KOPT-K1 (cell line): ENCODE measurements around the gene FAP.

Experiments
- H3K27ac ChIP-seq: fragments of 200-600 bp; sonication (generic); 2 replicates; pipeline ENCODE4 v1.5.1; 2016; ENCODE audit warnings: antibody characterized with exemption, mild to moderate bottlenecking, low read depth, low read length; ENCODE audit not compliant: poor library complexity, severe bottlenecking
- H3K36me3 ChIP-seq: fragments of 200-600 bp; sonication (generic); 2 replicates; pipeline ENCODE4 v1.5.1; 2017; ENCODE audit warnings: antibody characterized with exemption, mild to moderate bottlenecking, low read length, moderate library complexity; ENCODE audit not compliant: insufficient read depth
- H3K9me3 ChIP-seq: fragments of 200-600 bp; sonication (generic); 2 replicates; pipeline ENCODE4 v1.5.1; 2017; ENCODE audit warnings: antibody characterized with exemption, low read length, mild to moderate bottlenecking; ENCODE audit not compliant: insufficient read depth, poor library complexity, severe bottlenecking

The FAP gene

GRCh38 chr2:162221064-162221463, 22.2 kb downstream of the FAP start:
- H3K27ac ChIP-seq: no peak overlapping the region
- no peaks in the 10 kb centered on the region for H3K9me3 ChIP-seq

GRCh38 chr2:162220368-162220767, 22.9 kb downstream of the FAP start:
- Histone ChIP-seq H3K9me3 (no peaks in the 10 kb centered on the region), H3K36me3 (no peaks in the 10 kb centered on the region), H3K27ac (no peak overlapping the region)

More at GRCh38 chr2:162221064-162221463, 22.2 kb downstream of the FAP start:
- no peaks in the 10 kb centered on the region for H3K36me3 ChIP-seq

GRCh38 chr2:162219426-162219825, 23.8 kb downstream of the FAP start:
- Histone ChIP-seq H3K36me3 (no peaks in the 10 kb centered on the region), H3K27ac (no peak overlapping the region), H3K9me3 (no peaks in the 10 kb centered on the region)

GRCh38 chr2:162217598-162217997, 25.6 kb downstream of the FAP start:
- no peak overlapping the region for H3K27ac ChIP-seq
- H3K9me3 ChIP-seq: no peaks in the 10 kb centered on the region
- H3K36me3 ChIP-seq: no peaks in the 10 kb centered on the region

- Histone ChIP-seq H3K9me3 (no peaks in the 10 kb centered on the region), H3K27ac (no peak overlapping the region), H3K36me3 (no peaks in the 10 kb centered on the region)
Measured at GRCh38 chr2:162215162-162215561, 28.1 kb downstream of the FAP start.

GRCh38 chr2:162212366-162212765, 30.9 kb downstream of the FAP start:
- Histone ChIP-seq H3K36me3 (no peaks in the 10 kb centered on the region), H3K27ac (no peak overlapping the region), H3K9me3 (no peaks in the 10 kb centered on the region)

- H3K27ac ChIP-seq: no peak overlapping the region
- no peaks in the 10 kb centered on the region for H3K9me3 ChIP-seq
- H3K36me3 ChIP-seq: no peaks in the 10 kb centered on the region
Measured at GRCh38 chr2:162211732-162212131, 31.5 kb downstream of the FAP start.

- Histone ChIP-seq H3K9me3 (no peaks in the 10 kb centered on the region), H3K27ac (no peak overlapping the region), H3K36me3 (no peaks in the 10 kb centered on the region)
Measured at GRCh38 chr2:162210385-162210784, 32.9 kb downstream of the FAP start.

- Histone ChIP-seq H3K9me3 (no peaks in the 10 kb centered on the region), H3K27ac (no peak overlapping the region), H3K36me3 (no peaks in the 10 kb centered on the region)
Measured at GRCh38 chr2:162202203-162202602, 41.0 kb downstream of the FAP start.

GRCh38 chr2:162200636-162201035, 42.6 kb downstream of the FAP start:
- Histone ChIP-seq H3K9me3 (no peaks in the 10 kb centered on the region), H3K27ac (no peak overlapping the region), H3K36me3 (no peaks in the 10 kb centered on the region)

- Histone ChIP-seq H3K36me3 (no peaks in the 10 kb centered on the region), H3K27ac (no peak overlapping the region), H3K9me3 (no peaks in the 10 kb centered on the region)
Measured at GRCh38 chr2:162199913-162200312, 43.3 kb downstream of the FAP start.

- Histone ChIP-seq H3K9me3 (no peaks in the 10 kb centered on the region), H3K36me3 (no peaks in the 10 kb centered on the region), H3K27ac (no peak overlapping the region)
Measured at GRCh38 chr2:162198239-162198638, 45.0 kb downstream of the FAP start.

- Histone ChIP-seq H3K9me3 (no peaks in the 10 kb centered on the region), H3K27ac (no peak overlapping the region), H3K36me3 (no peaks in the 10 kb centered on the region)
Measured at GRCh38 chr2:162197069-162197825, 46.0 kb downstream of the FAP start.

GRCh38 chr2:162196638-162197037, 46.6 kb downstream of the FAP start:
- Histone ChIP-seq H3K27ac (no peak overlapping the region), H3K36me3 (no peaks in the 10 kb centered on the region), H3K9me3 (no peaks in the 10 kb centered on the region)

GRCh38 chr2:162188451-162188850, 54.8 kb downstream of the FAP start:
- no peaks in the 10 kb centered on the region for H3K9me3 ChIP-seq
- no peaks in the 10 kb centered on the region for H3K36me3 ChIP-seq
- no peak overlapping the region for H3K27ac ChIP-seq

GRCh38 chr2:162185541-162186232, 57.6 kb downstream of the FAP start:
- no peaks in the 10 kb centered on the region for H3K9me3 ChIP-seq
- H3K27ac ChIP-seq: no peak overlapping the region
- no peaks in the 10 kb centered on the region for H3K36me3 ChIP-seq
